ENCODE data around the gene ISLR2. TPM values are rescaled to one million over a fixed set of nuclear protein-coding genes. Genes with fewer than 3 reads are reported as not detected.

ISLR2 gene
- total RNA-seq, 5 donors from 2014 or later (not counting 1 experiment from before 2014, with no cell fraction given): 0.06 TPM; not detected in 4

DNA sequence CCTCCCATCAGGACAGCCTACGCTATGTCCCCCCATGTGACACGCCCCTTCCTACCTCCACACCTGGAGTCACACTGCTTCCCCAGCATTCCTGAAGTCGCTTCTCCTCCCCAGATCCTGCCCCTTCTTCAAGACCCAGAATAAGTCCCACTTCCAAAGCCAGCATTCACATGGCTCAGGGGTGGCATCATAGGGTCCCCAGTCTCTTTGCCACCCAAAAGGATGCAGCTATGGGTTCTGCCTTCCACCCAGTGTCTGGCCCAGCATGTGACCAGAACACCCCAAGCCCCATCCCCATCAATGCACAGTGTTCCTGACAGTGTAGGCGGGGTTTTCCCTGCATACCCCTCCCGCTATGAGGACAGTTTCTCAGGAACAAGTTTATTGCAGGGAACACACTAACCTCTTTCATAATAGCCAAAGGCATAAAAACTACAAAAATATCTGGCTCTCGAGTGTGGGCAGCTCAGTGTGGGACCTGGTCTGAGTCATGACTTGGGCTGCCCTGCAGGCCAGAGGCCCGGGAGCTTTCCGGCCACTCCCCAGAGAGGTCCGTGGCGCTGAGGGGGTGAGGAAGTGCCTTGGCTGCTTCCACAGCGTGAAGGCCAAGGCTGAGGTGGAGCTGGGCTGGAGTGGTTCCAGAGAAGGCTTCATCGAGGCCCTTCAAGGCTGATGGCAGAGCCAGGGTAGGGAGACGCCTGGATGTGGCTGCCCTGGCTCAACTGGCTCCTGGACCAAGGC lies 48.9 kb downstream of the ISLR2 start:
- CTCF ChIA-PET: no interaction called here
- no peaks in the 10 kb centered on the region for H3K4me1 Mint-ChIP-seq
- Histone ChIP-seq H3K27ac (ENCODE audit: low read length) (no peak overlapping the region), H3K36me3 (ENCODE audit: control insufficient read depth in 2 of 2, extremely low read depth in 1 of 2, insufficient read depth in 1 of 2, low read length in 1 of 2) (no peaks in the 10 kb centered on the region), H3K9me3 (no peaks in the 10 kb centered on the region), H3K4me3 (ENCODE audit: control insufficient read depth in 1 of 2, extremely low read depth in 1 of 2, low read length in 1 of 2) (no peak overlapping the region), H3K27me3 (replicated peaks in 1 of 2; ENCODE audit: control insufficient read depth in 2 of 2, extremely low read depth in 1 of 2, insufficient read depth in 2 of 2, low read length in 1 of 2) (peaks cover 0 to 18% of the 10 kb centered on the region in 2 experiments), H3K4me1 (ENCODE audit: control insufficient read depth in 1 of 2, extremely low read depth in 1 of 2, insufficient read depth in 2 of 2, low read length in 2 of 2) (no peaks in the 10 kb centered on the region)
- H3K36me3 Mint-ChIP-seq: no peaks in the 10 kb centered on the region
- H3K9me3 Mint-ChIP-seq: no peaks in the 10 kb centered on the region
- peaks cover 0 to 14% of the 10 kb centered on the region in 2 donors for H3K27me3 Mint-ChIP-seq
- POLR2A ChIA-PET: no interaction called here
- ATAC-seq (replicated peaks in 1 of 4) (no peak), DNase-seq (no peak)
- 65% methylated on average over 13 of the region's 13 CpGs for WGBS (ENCODE audit: insufficient coverage)
- no peak overlapping the region for H3K4me3 Mint-ChIP-seq
- H3K27ac Mint-ChIP-seq: no peak overlapping the region

DNA sequence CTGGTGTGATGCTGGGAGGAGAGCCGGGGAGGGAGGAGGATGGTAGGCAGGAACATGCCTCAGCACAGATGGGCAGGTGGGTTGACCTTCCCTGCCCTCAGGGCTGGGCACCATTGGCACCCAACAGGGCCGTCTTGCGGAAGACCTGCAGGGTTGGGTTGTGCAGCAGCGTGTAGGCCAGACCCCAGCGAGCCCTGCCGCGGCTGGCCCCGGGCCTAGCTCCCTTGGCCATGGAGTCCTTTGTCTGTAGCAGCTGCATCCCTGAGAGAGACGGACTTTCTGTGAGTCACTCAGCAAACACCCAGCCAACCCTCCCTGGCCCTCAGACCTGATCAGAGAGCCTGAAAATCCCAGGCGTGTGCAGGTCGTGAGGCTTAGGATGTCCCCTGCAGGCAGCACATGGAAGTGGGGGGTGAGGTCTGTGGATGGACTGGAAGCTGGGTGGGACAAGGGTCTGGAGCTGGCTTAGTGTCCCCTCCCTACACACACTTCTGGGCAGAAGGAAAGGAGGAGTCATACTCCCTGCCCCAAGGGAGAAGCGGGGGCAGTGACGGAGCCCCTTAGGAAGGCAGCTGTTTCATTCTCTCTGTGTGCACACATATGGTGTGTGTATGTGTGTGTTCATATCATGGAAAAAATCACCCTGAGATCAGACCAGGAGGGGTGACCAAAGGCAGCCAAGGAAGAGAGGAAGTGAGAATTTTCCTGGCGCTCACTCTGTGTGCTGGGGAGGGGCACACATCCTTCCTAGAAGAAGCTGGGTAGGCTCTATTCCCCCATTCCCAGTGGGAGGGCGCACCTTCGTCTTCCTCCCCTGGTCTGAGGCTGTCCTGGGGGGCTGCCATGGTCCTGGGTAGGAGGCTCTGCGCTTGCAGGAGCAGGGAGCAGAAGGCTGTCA lies 49.8 kb downstream of the ISLR2 start:
- H3K4me1 ChIP-seq (ENCODE audit: control insufficient read depth in 1 of 2, extremely low read depth in 1 of 2, insufficient read depth in 2 of 2, low read length in 2 of 2): no peaks in the 10 kb centered on the region
- Mint-ChIP-seq H3K4me1 (no peaks in the 10 kb centered on the region), H3K4me3 (no peak overlapping the region), H3K27ac (no peak overlapping the region), H3K36me3 (no peaks in the 10 kb centered on the region), H3K27me3 (peaks cover 0 to 14% of the 10 kb centered on the region in 2 donors), H3K9me3 (no peaks in the 10 kb centered on the region)
- DNase-seq: no peak
- H3K27me3 ChIP-seq (replicated peaks in 1 of 2; ENCODE audit: control insufficient read depth in 2 of 2, extremely low read depth in 1 of 2, insufficient read depth in 2 of 2, low read length in 1 of 2): peaks cover 0 to 18% of the 10 kb centered on the region in 2 experiments
- 84% methylated on average over 10 of the region's 17 CpGs for WGBS (ENCODE audit: insufficient coverage)
- no peak overlapping the region for H3K27ac ChIP-seq (ENCODE audit: low read length)
- H3K4me3 ChIP-seq (ENCODE audit: control insufficient read depth in 1 of 2, extremely low read depth in 1 of 2, low read length in 1 of 2): no peak overlapping the region
- no peaks in the 10 kb centered on the region for H3K36me3 ChIP-seq (ENCODE audit: control insufficient read depth in 2 of 2, extremely low read depth in 1 of 2, insufficient read depth in 1 of 2, low read length in 1 of 2)
- ChIA-PET CTCF (no interaction called here), POLR2A (no interaction called here)
- H3K9me3 ChIP-seq: no peaks in the 10 kb centered on the region
- ATAC-seq (replicated peaks in 1 of 4): no peak

DNA sequence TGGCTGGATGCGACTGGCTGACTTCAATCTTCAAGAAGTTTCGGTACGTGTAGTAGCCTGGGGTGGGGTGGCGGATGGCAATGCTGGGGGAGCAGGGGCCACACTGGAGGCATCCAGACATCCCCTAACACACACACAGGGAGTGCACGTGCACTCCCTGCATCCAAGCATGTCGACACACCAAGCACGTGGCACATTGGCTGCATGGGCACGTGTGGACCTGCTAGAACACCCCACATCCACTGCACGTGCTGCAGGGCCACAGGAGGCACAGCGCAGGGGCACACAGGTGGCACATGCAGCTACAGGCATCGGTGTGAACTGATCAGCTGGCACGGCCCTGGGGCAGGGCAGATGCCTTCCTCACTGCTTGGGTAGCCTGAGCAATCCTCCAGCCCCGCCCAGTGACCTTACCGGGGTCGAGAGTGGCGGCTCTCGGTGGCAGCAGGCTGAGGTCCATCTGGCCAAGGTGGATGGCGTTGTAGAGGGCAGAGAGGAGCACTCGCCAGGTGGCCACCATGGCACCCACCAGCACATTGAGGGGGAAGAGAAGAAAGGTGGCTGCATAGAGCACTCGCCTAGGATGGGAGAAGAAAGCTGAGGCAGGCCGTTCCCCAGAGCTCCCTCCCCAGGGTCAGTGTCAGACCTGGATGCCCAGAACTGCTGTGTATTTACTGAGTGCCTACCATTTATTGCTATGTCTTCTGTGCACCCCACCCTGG lies 50.7 kb downstream of the ISLR2 start:
- H3K27ac ChIP-seq (ENCODE audit: low read length): no peak overlapping the region
- no peaks in the 10 kb centered on the region for H3K4me1 Mint-ChIP-seq
- H3K36me3 Mint-ChIP-seq: no peaks in the 10 kb centered on the region
- peaks cover 0 to 18% of the 10 kb centered on the region in 2 experiments for H3K27me3 ChIP-seq (replicated peaks in 1 of 2; ENCODE audit: control insufficient read depth in 2 of 2, extremely low read depth in 1 of 2, insufficient read depth in 2 of 2, low read length in 1 of 2)
- H3K4me1 ChIP-seq (ENCODE audit: control insufficient read depth in 1 of 2, extremely low read depth in 1 of 2, insufficient read depth in 2 of 2, low read length in 2 of 2): no peaks in the 10 kb centered on the region
- H3K4me3 Mint-ChIP-seq: no peak overlapping the region
- POLR2A ChIA-PET: no interaction called here
- H3K27ac Mint-ChIP-seq: no peak overlapping the region
- ATAC-seq (replicated peaks in 1 of 4) (no peak), DNase-seq (no peak)
- WGBS (ENCODE audit: insufficient coverage): 84% methylated on average over 13 of the region's 21 CpGs
- peaks cover 0 to 14% of the 10 kb centered on the region in 2 donors for H3K27me3 Mint-ChIP-seq
- no peak overlapping the region for H3K4me3 ChIP-seq (ENCODE audit: control insufficient read depth in 1 of 2, extremely low read depth in 1 of 2, low read length in 1 of 2)
- no peaks in the 10 kb centered on the region for H3K9me3 ChIP-seq
- no peaks in the 10 kb centered on the region for H3K9me3 Mint-ChIP-seq
- CTCF ChIA-PET: no interaction called here
- H3K36me3 ChIP-seq (ENCODE audit: control insufficient read depth in 2 of 2, extremely low read depth in 1 of 2, insufficient read depth in 1 of 2, low read length in 1 of 2): no peaks in the 10 kb centered on the region

DNA sequence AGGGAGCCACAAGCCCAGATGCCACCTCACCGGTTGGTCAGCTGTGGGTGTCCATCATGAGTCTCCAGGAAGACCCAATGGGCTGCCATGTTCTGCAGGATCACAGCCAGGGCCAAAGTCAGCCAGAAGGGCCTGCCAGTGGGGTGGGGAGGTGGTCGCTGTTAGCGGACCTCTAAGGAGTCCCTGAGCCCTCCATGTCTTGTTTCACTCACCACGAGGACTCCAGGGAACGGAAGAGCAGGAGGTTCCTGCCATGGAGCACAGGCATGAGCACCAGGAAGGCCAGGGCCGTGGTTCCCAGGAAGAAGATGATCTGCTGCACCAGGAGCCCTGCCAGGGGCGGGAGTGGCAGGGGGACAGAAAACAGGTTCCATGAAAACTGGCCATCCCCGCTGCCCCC lies 51.7 kb downstream of the ISLR2 start:
- DNase-seq: no peak
- no peak for ATAC-seq (replicated peaks in 1 of 4)
- H3K4me1 ChIP-seq (ENCODE audit: control insufficient read depth in 1 of 2, extremely low read depth in 1 of 2, insufficient read depth in 2 of 2, low read length in 2 of 2): no peaks in the 10 kb centered on the region
- H3K27ac Mint-ChIP-seq: no peak overlapping the region
- no peak overlapping the region for H3K4me3 Mint-ChIP-seq
- H3K27me3 Mint-ChIP-seq: peaks cover 0 to 14% of the 10 kb centered on the region in 2 donors
- WGBS (ENCODE audit: insufficient coverage): 73% methylated on average over 5 of the region's 8 CpGs
- H3K27me3 ChIP-seq (replicated peaks in 1 of 2; ENCODE audit: control insufficient read depth in 2 of 2, extremely low read depth in 1 of 2, insufficient read depth in 2 of 2, low read length in 1 of 2): peaks cover 0 to 18% of the 10 kb centered on the region in 2 experiments
- no peaks in the 10 kb centered on the region for H3K36me3 Mint-ChIP-seq
- no peaks in the 10 kb centered on the region for H3K9me3 Mint-ChIP-seq
- CTCF ChIA-PET: no interaction called here
- no peak overlapping the region for H3K4me3 ChIP-seq (ENCODE audit: control insufficient read depth in 1 of 2, extremely low read depth in 1 of 2, low read length in 1 of 2)
- H3K36me3 ChIP-seq (ENCODE audit: control insufficient read depth in 2 of 2, extremely low read depth in 1 of 2, insufficient read depth in 1 of 2, low read length in 1 of 2): no peaks in the 10 kb centered on the region
- POLR2A ChIA-PET: no interaction called here
- H3K9me3 ChIP-seq: no peaks in the 10 kb centered on the region
- no peaks in the 10 kb centered on the region for H3K4me1 Mint-ChIP-seq
- no peak overlapping the region for H3K27ac ChIP-seq (ENCODE audit: low read length)

DNA sequence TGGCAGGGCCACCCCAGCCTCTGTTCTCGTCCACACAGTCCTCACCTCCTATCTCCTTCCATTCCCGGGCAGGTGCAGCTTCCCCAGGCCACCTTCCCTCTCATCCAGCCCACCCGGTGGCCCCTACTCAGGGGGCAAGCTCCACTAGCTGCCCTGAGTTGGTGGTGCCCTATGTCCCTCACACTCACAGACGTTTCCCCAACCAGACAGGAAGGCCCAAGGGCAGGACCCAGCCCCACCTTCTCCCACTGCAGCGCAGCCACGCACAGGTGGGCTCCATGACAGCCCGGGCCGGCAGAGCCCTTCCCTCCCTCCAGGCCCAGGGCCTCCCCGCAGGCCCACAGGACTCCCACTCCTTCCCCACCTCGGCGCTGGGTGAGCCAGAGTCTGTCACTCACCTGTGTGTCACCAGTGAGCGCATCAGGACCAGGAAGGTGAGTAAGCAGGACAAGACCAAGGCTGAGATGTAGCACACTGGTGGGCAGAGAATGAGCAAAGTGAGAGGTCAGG lies 54.3 kb downstream of the ISLR2 start:
- 60% methylated on average over 9 of the region's 12 CpGs for WGBS (ENCODE audit: insufficient coverage)
- ATAC-seq (replicated peaks in 1 of 4): no peak
- Mint-ChIP-seq H3K9me3 (no peaks in the 10 kb centered on the region), H3K4me3 (no peak overlapping the region), H3K27ac (peak overlapping the region in 1 of 2 donors; percentile 16), H3K27me3 (peaks cover 0 to 5% of the 10 kb centered on the region in 2 donors), H3K36me3 (no peaks in the 10 kb centered on the region), H3K4me1 (no peaks in the 10 kb centered on the region)
- POLR2A ChIA-PET: interaction anchor here in 1 of 2 donors (0.6 kb wide), 1 partner anchor 1774 kb away, joined by 3 read pairs; no protein-coding TSS in a partner anchor
- CTCF ChIA-PET: no interaction called here
- no peak overlapping the region for H3K4me3 ChIP-seq (ENCODE audit: control insufficient read depth in 1 of 2, extremely low read depth in 1 of 2, low read length in 1 of 2)
- DNase-seq: no peak
- no peaks in the 10 kb centered on the region for H3K4me1 ChIP-seq (ENCODE audit: control insufficient read depth in 1 of 2, extremely low read depth in 1 of 2, insufficient read depth in 2 of 2, low read length in 2 of 2)
- H3K27ac ChIP-seq (ENCODE audit: low read length): no peak overlapping the region
- H3K27me3 ChIP-seq (replicated peaks in 1 of 2; ENCODE audit: control insufficient read depth in 2 of 2, extremely low read depth in 1 of 2, insufficient read depth in 2 of 2, low read length in 1 of 2): peaks cover 0 to 11% of the 10 kb centered on the region in 2 experiments
- no peaks in the 10 kb centered on the region for H3K9me3 ChIP-seq
- H3K36me3 ChIP-seq (ENCODE audit: control insufficient read depth in 2 of 2, extremely low read depth in 1 of 2, insufficient read depth in 1 of 2, low read length in 1 of 2): no peaks in the 10 kb centered on the region

DNA sequence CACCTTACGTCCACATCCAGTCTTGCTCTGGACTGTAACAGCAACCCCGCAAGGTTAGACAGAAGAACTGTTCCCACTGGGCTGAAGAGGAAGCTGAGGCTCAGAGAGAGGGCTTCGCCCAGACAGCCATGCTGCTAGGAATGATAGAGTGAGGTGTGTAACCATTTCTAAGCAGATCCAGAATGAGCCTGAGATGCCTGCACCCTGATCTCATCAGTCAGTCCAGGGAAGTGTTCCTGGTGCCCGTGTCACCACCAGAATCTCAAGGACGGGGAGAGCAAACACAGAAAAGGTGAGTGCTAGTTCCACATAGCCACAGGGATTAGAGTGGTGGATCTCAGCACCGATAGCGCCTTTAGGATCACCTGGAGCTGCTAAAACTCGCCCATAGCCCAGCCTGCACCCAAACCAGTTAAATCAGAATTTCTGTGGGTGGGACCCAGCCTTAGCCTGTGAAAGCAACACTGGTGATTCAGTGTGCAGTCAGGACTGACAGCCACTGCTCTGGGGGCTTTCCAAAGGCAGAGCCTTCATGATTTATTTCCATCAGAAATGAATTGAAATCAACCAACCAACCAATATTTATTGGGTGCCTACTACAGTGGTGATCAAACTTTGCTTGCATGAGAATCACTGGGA lies 55.4 kb downstream of the ISLR2 start:
- no peaks in the 10 kb centered on the region for H3K36me3 Mint-ChIP-seq
- no peaks in the 10 kb centered on the region for H3K9me3 Mint-ChIP-seq
- CTCF ChIA-PET: no interaction called here
- peaks cover 0 to 4% of the 10 kb centered on the region in 2 experiments for H3K27me3 ChIP-seq (replicated peaks in 1 of 2; ENCODE audit: control insufficient read depth in 2 of 2, extremely low read depth in 1 of 2, insufficient read depth in 2 of 2, low read length in 1 of 2)
- H3K4me3 Mint-ChIP-seq: no peak overlapping the region
- H3K9me3 ChIP-seq: no peaks in the 10 kb centered on the region
- POLR2A ChIA-PET: no interaction called here
- no peak for DNase-seq
- no peaks in the 10 kb centered on the region for H3K4me1 ChIP-seq (ENCODE audit: control insufficient read depth in 1 of 2, extremely low read depth in 1 of 2, insufficient read depth in 2 of 2, low read length in 2 of 2)
- H3K27ac ChIP-seq (ENCODE audit: low read length): no peak overlapping the region
- no peak overlapping the region for H3K4me3 ChIP-seq (ENCODE audit: control insufficient read depth in 1 of 2, extremely low read depth in 1 of 2, low read length in 1 of 2)
- H3K36me3 ChIP-seq (ENCODE audit: control insufficient read depth in 2 of 2, extremely low read depth in 1 of 2, insufficient read depth in 1 of 2, low read length in 1 of 2): no peaks in the 10 kb centered on the region
- no peak overlapping the region for H3K27ac Mint-ChIP-seq
- H3K27me3 Mint-ChIP-seq: peaks cover 0 to 3% of the 10 kb centered on the region in 2 donors
- no peaks in the 10 kb centered on the region for H3K4me1 Mint-ChIP-seq
- no peak for ATAC-seq (replicated peaks in 1 of 4)
- WGBS (ENCODE audit: insufficient coverage): 62% methylated on average over 6 of the region's 8 CpGs

All from T-cell (primary cell).